ENCODE data around the gene HBZ. TPM values are rescaled to one million over a fixed set of nuclear protein-coding genes. Genes with fewer than 3 reads are reported as not detected.
"Not testable (repeated sequence)": the region's sequence is repeated elsewhere in the genome, so short reads cannot be mapped to it uniquely, and the experiment has no call there.

The HBZ gene
- total RNA-seq, 2 experiments from 2014 or later, result not detected

DNA sequence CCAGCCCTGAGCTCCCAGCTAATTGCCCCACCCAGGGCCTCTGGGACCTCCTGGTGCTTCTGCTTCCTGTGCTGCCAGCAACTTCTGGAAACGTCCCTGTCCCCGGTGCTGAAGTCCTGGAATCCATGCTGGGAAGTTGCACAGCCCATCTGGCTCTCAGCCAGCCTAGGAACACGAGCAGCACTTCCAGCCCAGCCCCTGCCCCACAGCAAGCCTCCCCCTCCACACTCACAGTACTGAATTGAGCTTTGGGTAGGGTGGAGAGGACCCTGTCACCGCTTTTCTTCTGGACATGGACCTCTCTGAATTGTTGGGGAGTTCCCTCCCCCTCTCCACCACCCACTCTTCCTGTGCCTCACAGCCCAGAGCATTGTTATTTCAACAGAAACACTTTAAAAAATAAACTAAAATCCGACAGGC, 17.7 kb downstream of the HBZ start:
- intact Hi-C loops (cut with micrococcal nuclease); H3K36me3 Mint-ChIP-seq (ENCODE audit: low read depth); DNase-seq; H3K4me3 Mint-ChIP-seq; H3K9me3 Mint-ChIP-seq; H3K27ac Mint-ChIP-seq: not testable (repeated sequence)
- H3K27me3 Mint-ChIP-seq (ENCODE audit: low read depth), result peaks cover 64% of the 10 kb centered on the region
- CTCF ChIA-PET, result interaction anchor here (0.9 kb wide), 1 partner anchor 52 kb away, joined by 3 read pairs; no protein-coding TSS in a partner anchor
- peaks cover 13% of the 10 kb centered on the region for H3K4me1 Mint-ChIP-seq (ENCODE audit: low read depth)

DNA sequence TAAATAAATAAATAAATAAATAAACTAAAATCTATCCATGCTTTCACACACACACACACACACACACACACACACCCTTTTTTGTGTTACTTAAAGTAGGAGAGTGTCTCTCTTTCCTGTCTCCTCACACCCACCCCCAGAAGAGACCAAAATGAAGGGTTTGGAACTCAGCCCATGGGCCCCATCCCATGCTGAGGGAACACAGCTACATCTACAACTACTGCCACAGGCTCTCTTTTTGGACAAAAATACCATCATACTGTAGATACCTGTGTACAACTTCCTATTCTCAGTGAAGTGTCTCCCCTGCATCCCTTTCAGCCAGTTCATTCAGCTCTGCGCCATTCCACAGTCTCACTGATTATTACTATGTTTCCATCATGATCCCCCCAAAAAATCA, 18.3 kb downstream of the HBZ start:
- peaks cover 19% of the 10 kb centered on the region for H3K4me1 Mint-ChIP-seq (ENCODE audit: low read depth)
- intact Hi-C loops (cut with micrococcal nuclease), result no loop called here
- CTCF ChIA-PET, result interaction anchor here (1.5 kb wide), 1 partner anchor 73 kb away, joined by 4 read pairs; no protein-coding TSS in a partner anchor
- no peaks in the 10 kb centered on the region for H3K9me3 Mint-ChIP-seq
- no peak overlapping the region for H3K4me3 Mint-ChIP-seq
- H3K27me3 Mint-ChIP-seq (ENCODE audit: low read depth), result peaks cover 66% of the 10 kb centered on the region
- no peak for DNase-seq
- no peak overlapping the region for H3K27ac Mint-ChIP-seq
- no peaks in the 10 kb centered on the region for H3K36me3 Mint-ChIP-seq (ENCODE audit: low read depth)

DNA sequence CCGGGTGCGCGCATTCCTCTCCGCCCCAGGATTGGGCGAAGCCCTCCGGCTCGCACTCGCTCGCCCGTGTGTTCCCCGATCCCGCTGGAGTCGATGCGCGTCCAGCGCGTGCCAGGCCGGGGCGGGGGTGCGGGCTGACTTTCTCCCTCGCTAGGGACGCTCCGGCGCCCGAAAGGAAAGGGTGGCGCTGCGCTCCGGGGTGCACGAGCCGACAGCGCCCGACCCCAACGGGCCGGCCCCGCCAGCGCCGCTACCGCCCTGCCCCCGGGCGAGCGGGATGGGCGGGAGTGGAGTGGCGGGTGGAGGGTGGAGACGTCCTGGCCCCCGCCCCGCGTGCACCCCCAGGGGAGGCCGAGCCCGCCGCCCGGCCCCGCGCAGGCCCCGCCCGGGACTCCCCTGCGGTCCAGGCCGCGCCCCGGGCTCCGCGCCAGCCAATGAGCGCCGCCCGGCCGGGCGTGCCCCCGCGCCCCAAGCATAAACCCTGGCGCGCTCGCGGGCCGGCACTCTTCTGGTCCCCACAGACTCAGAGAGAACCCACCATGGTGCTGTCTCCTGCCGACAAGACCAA, 20.0 kb downstream of the HBZ start, which contains the start of gene HBA2:
Gene HBA2, plus strand, starts transcription at position 503 of the 568 bp plus-strand sequence. Its CDS starts 37 bp downstream, at position 540.
- CTCF ChIA-PET; DNase-seq; H3K27ac Mint-ChIP-seq; H3K9me3 Mint-ChIP-seq; H3K4me3 Mint-ChIP-seq; H3K36me3 Mint-ChIP-seq (ENCODE audit: low read depth); intact Hi-C loops (cut with micrococcal nuclease): not testable (repeated sequence)
- Mint-ChIP-seq H3K27me3 (ENCODE audit: low read depth) (peaks cover 56% of the 10 kb centered on the region), H3K4me1 (ENCODE audit: low read depth) (peaks cover 19% of the 10 kb centered on the region)

DNA sequence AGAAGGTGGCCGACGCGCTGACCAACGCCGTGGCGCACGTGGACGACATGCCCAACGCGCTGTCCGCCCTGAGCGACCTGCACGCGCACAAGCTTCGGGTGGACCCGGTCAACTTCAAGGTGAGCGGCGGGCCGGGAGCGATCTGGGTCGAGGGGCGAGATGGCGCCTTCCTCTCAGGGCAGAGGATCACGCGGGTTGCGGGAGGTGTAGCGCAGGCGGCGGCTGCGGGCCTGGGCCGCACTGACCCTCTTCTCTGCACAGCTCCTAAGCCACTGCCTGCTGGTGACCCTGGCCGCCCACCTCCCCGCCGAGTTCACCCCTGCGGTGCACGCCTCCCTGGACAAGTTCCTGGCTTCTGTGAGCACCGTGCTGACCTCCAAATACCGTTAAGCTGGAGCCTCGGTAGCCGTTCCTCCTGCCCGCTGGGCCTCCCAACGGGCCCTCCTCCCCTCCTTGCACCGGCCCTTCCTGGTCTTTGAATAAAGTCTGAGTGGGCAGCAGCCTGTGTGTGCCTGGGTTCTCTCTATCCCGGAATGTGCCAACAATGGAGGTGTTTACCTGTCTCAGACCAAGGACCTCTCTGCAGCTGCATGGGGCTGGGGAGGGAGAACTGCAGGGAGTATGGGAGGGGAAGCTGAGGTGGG, 20.9 kb downstream of the HBZ start:
- H3K36me3 Mint-ChIP-seq (ENCODE audit: low read depth); intact Hi-C loops (cut with micrococcal nuclease); H3K4me3 Mint-ChIP-seq; H3K9me3 Mint-ChIP-seq; H3K27ac Mint-ChIP-seq; DNase-seq; CTCF ChIA-PET: not testable (repeated sequence)
- Mint-ChIP-seq H3K4me1 (ENCODE audit: low read depth) (peaks cover 19% of the 10 kb centered on the region), H3K27me3 (ENCODE audit: low read depth) (peaks cover 59% of the 10 kb centered on the region)

DNA sequence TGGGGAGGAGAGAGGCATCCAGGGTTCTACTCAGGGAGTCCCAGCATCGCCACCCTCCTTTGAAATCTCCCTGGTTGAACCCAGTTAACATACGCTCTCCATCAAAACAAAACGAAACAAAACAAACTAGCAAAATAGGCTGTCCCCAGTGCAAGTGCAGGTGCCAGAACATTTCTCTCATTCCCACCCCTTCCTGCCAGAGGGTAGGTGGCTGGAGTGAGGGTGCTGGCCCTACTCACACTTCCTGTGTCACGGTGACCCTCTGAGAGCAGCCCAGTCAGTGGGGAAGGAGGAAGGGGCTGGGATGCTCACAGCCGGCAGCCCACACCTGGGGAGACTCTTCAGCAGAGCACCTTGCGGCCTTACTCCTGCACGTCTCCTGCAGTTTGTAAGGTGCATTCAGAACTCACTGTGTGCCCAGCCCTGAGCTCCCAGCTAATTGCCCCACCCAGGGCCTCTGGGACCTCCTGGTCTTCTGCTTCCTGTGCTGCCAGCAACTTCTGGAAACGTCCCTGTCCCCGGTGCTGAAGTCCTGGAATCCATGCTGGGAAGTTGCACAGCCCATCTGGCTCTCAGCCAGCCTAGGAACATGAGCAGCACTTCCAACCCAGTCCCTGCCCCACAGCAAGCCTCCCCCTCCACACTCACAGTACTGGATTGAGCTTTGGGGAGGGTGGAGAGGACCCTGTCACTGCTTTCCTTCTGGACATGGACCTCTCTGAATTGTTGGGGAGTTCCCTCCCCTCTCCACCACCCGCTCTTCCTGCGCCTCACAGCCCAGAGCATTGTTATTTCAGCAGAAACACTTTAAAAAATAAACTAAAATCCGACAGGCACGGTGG, 21.7 kb downstream of the HBZ start:
- H3K9me3 Mint-ChIP-seq; H3K4me3 Mint-ChIP-seq; intact Hi-C loops (cut with micrococcal nuclease); DNase-seq; H3K36me3 Mint-ChIP-seq (ENCODE audit: low read depth); CTCF ChIA-PET; H3K27ac Mint-ChIP-seq: not testable (repeated sequence)
- peaks cover 19% of the 10 kb centered on the region for H3K4me1 Mint-ChIP-seq (ENCODE audit: low read depth)
- H3K27me3 Mint-ChIP-seq (ENCODE audit: low read depth), result peaks cover 56% of the 10 kb centered on the region

DNA sequence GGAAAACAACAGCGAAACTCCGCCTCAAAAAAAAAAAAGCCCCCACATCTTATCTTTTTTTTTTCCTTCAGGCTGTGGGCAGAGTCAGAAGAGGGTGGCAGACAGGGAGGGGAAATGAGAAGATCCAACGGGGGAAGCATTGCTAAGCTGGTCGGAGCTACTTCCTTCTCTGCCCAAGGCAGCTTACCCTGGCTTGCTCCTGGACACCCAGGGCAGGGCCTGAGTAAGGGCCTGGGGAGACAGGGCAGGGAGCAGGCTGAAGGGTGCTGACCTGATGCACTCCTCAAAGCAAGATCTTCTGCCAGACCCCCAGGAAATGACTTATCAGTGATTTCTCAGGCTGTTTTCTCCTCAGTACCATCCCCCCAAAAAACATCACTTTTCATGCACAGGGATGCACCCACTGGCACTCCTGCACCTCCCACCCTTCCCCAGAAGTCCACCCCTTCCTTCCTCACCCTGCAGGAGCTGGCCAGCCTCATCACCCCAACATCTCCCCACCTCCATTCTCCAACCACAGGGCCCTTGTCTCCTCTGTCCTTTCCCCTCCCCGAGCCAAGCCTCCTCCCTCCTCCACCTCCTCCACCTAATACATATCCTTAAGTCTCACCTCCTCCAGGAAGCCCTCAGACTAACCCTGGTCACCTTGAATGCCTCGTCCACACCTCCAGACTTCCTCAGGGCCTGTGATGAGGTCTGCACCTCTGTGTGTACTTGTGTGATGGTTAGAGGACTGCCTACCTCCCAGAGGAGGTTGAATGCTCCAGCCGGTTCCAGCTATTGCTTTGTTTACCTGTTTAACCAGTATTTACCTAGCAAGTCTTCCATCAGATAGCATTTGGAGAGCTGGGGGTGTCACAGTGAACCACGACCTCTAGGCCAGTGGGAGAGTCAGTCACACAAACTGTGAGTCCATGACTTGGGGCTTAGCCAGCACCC, 22.8 kb downstream of the HBZ start:
- intact Hi-C loops (cut with micrococcal nuclease), result no loop called here

DNA sequence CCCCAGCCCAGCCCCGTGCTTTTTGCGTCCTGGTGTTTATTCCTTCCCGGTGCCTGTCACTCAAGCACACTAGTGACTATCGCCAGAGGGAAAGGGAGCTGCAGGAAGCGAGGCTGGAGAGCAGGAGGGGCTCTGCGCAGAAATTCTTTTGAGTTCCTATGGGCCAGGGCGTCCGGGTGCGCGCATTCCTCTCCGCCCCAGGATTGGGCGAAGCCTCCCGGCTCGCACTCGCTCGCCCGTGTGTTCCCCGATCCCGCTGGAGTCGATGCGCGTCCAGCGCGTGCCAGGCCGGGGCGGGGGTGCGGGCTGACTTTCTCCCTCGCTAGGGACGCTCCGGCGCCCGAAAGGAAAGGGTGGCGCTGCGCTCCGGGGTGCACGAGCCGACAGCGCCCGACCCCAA, 23.6 kb downstream of the HBZ start:
- H3K36me3 Mint-ChIP-seq (ENCODE audit: low read depth); CTCF ChIA-PET; H3K27ac Mint-ChIP-seq; H3K9me3 Mint-ChIP-seq; intact Hi-C loops (cut with micrococcal nuclease); H3K4me3 Mint-ChIP-seq; DNase-seq: not testable (repeated sequence)
- H3K27me3 Mint-ChIP-seq (ENCODE audit: low read depth), result peaks cover 55% of the 10 kb centered on the region
- H3K4me1 Mint-ChIP-seq (ENCODE audit: low read depth), result peaks cover 16% of the 10 kb centered on the region

More for the DNA sequence above, 22.8 kb downstream of the HBZ start:
- CTCF ChIA-PET, result no interaction called here
- Mint-ChIP-seq H3K27me3 (ENCODE audit: low read depth) (peaks cover 60% of the 10 kb centered on the region), H3K27ac (no peak overlapping the region), H3K4me3 (no peak overlapping the region), H3K9me3 (no peaks in the 10 kb centered on the region), H3K36me3 (ENCODE audit: low read depth) (no peaks in the 10 kb centered on the region), H3K4me1 (ENCODE audit: low read depth) (peaks cover 19% of the 10 kb centered on the region)
- no peak for DNase-seq

DNA sequence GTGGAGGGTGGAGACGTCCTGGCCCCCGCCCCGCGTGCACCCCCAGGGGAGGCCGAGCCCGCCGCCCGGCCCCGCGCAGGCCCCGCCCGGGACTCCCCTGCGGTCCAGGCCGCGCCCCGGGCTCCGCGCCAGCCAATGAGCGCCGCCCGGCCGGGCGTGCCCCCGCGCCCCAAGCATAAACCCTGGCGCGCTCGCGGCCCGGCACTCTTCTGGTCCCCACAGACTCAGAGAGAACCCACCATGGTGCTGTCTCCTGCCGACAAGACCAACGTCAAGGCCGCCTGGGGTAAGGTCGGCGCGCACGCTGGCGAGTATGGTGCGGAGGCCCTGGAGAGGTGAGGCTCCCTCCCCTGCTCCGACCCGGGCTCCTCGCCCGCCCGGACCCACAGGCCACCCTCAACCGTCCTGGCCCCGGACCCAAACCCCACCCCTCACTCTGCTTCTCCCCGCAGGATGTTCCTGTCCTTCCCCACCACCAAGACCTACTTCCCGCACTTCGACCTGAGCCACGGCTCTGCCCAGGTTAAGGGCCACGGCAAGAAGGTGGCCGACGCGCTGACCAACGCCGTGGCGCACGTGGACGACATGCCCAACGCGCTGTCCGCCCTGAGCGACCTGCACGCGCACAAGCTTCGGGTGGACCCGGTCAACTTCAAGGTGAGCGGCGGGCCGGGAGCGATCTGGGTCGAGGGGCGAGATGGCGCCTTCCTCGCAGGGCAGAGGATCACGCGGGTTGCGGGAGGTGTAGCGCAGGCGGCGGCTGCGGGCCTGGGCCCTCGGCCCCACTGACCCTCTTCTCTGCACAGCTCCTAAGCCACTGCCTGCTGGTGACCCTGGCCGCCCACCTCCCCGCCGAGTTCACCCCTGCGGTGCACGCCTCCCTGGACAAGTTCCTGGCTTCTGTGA, 24.3 kb downstream of the HBZ start, which contains the start of gene HBA1:
Gene HBA1, plus strand, starts transcription at position 204 of the 906 bp plus-strand sequence. Its CDS starts 37 bp downstream, at position 241.
- intact Hi-C loops (cut with micrococcal nuclease); H3K9me3 Mint-ChIP-seq; H3K4me3 Mint-ChIP-seq; CTCF ChIA-PET; H3K36me3 Mint-ChIP-seq (ENCODE audit: low read depth); H3K27ac Mint-ChIP-seq; DNase-seq: not testable (repeated sequence)
- H3K4me1 Mint-ChIP-seq (ENCODE audit: low read depth), result peaks cover 15% of the 10 kb centered on the region
- peaks cover 49% of the 10 kb centered on the region for H3K27me3 Mint-ChIP-seq (ENCODE audit: low read depth)

DNA sequence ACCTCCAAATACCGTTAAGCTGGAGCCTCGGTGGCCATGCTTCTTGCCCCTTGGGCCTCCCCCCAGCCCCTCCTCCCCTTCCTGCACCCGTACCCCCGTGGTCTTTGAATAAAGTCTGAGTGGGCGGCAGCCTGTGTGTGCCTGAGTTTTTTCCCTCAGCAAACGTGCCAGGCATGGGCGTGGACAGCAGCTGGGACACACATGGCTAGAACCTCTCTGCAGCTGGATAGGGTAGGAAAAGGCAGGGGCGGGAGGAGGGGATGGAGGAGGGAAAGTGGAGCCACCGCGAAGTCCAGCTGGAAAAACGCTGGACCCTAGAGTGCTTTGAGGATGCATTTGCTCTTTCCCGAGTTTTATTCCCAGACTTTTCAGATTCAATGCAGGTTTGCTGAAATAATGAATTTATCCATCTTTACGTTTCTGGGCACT, 25.0 kb downstream of the HBZ start:
- Mint-ChIP-seq H3K9me3 (no peaks in the 10 kb centered on the region), H3K4me1 (ENCODE audit: low read depth) (peaks cover 14% of the 10 kb centered on the region), H3K27ac (no peak overlapping the region), H3K27me3 (ENCODE audit: low read depth) (peaks cover 47% of the 10 kb centered on the region), H3K36me3 (ENCODE audit: low read depth) (no peaks in the 10 kb centered on the region), H3K4me3 (no peak overlapping the region)
- CTCF ChIA-PET, result no interaction called here
- intact Hi-C loops (cut with micrococcal nuclease), result no loop called here
- DNase-seq, result no peak

DNA sequence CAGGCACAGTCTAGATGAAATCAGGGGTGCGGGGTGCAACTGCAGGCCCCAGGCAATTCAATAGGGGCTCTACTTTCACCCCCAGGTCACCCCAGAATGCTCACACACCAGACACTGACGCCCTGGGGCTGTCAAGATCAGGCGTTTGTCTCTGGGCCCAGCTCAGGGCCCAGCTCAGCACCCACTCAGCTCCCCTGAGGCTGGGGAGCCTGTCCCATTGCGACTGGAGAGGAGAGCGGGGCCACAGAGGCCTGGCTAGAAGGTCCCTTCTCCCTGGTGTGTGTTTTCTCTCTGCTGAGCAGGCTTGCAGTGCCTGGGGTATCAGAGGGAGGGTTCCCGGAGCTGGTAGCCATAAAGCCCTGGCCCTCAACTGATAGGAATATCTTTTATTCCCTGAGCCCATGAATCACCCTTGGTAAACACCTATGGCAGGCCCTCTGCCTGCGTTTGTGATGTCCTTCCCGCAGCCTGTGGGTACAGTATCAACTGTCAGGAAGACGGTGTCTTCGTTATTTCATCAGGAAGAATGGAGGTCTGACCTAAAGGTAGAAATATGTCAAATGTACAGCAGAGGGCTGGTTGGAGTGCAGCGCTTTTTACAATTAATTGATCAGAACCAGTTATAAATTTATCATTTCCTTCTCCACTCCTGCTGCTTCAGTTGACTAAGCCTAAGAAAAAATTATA, 25.7 kb downstream of the HBZ start:
- CTCF ChIA-PET, result interaction anchor here (0.6 kb wide), 1 partner anchor 68 kb away, joined by 3 read pairs; no protein-coding TSS in a partner anchor
- H3K9me3 Mint-ChIP-seq, result no peaks in the 10 kb centered on the region

More for the DNA sequence above, 25.7 kb downstream of the HBZ start:
- no peak for DNase-seq
- Mint-ChIP-seq H3K27me3 (ENCODE audit: low read depth) (peaks cover 47% of the 10 kb centered on the region), H3K36me3 (ENCODE audit: low read depth) (no peaks in the 10 kb centered on the region), H3K4me1 (ENCODE audit: low read depth) (peaks cover 14% of the 10 kb centered on the region), H3K27ac (no peak overlapping the region), H3K4me3 (no peak overlapping the region)
- intact Hi-C loops (cut with micrococcal nuclease), result no loop called here
